SK-N-MC (cell line): Measurements from ENCODE around the gene TNP2.

Experiments used
- DNase-seq: peaks from one replicate; pipeline ENCODE4 v3.0.0-alpha.2; 2011; ENCODE audit warnings: low read depth, low spot score
- H3K27ac ChIP-seq: fragments of 200-600 bp; sonication (generic); 2 replicates; pipeline ENCODE4 v1.5.1; 2016; ENCODE audit warnings: mixed run types
- H3K36me3 ChIP-seq: fragments of 200-600 bp; sonication (generic); 2 replicates; pipeline ENCODE4 v1.6.1; 2017; ENCODE audit warnings: antibody characterized with exemption, low read length, mixed read lengths; ENCODE audit not compliant: insufficient read depth
- H3K4me3 ChIP-seq: fragments of 200-600 bp; sonication (generic); 2 replicates; pipeline ENCODE4 v1.5.1; 2016
- H3K9ac ChIP-seq: fragments of 200-600 bp; sonication (generic); 2 replicates; pipeline ENCODE4 v1.8.0; 2017; ENCODE audit warnings: mixed run types, mixed read lengths; ENCODE audit not compliant: insufficient read length
- H3K9me3 ChIP-seq: fragments of 200-600 bp; sonication (generic); 2 replicates; pipeline ENCODE4 v1.6.1; 2017; ENCODE audit warnings: low read depth, mild to moderate bottlenecking, antibody characterized with exemption, low read length, moderate library complexity, mixed read lengths
- EZH2 ChIP-seq: fragments of 200-600 bp; sonication (generic); IDR thresholded peaks from one replicate; pipeline ENCODE4 v1.6.1; 2017; ENCODE audit warnings: antibody characterized with exemption
- FOXP2 ChIP-seq: optimal IDR thresholded peaks from 2 replicates; pipeline ENCODE3; 2011; ENCODE audit warnings: mild to moderate bottlenecking, moderate library complexity; ENCODE audit not compliant: insufficient read depth; ENCODE audit errors: extremely low read length, control extremely low read depth
- POLR2AphosphoS5 ChIP-seq: IDR thresholded peaks from 2 replicates; pipeline ENCODE4 v1.6.1; 2012; ENCODE audit warnings: mild to moderate bottlenecking, low read depth, low read length, borderline replicate concordance

TNP2 gene

DNA sequence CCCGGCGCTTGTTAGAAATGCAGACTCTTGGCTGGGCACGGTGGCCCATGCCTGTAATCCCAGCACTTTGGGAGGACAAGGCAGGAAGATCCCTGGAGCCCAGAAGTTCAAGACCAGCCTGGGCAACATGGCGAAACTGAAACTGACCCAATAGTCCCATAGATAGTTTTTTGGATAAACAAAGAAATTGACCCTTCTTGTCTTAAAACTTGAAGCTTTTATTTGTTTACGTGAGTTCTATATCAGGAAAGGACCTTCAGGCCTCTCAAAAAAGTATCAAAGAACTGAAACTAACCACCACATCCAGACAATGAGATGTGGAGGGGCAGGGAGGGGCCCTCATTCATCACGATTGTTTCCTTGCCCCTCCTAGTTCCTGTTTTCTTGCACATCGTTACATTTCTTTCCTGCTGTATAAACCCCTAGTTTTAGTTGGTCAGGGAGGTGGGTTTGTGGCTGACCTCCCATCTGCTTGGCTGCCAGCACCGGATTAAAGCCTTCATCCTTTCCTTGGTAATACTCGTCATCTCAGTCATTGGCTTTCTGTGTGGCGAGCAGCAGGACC, 42.0 kb upstream of the TNP2 start:
- no peak for DNase-seq
- Histone ChIP-seq H3K4me3 (no peak overlapping the region), H3K9ac (no peak overlapping the region), H3K27ac (no peak overlapping the region), H3K36me3 (no peaks in the 10 kb centered on the region), H3K9me3 (no peaks in the 10 kb centered on the region)
- no peak for TF ChIP-seq POLR2AphosphoS5
- no peak for TF ChIP-seq EZH2
- no peak for TF ChIP-seq FOXP2

DNA sequence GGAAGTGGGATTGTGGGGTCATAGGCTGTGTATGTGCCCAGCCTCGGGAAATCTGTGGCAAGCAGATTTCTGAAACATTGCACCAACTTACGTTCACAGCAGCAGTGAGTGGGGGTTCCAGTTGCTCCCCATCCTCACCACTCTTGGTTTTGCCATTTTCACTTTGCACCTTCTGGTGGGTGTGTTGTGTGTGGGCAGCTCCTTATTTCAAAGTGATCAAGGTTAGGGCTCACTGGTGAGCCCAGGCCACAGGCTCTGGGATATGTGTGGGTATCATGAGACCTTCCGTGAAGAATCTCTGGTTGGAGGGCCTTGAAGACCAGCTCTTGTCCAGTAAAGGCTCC, 41.5 kb upstream of the TNP2 start:
- H3K4me3 ChIP-seq, result no peak overlapping the region
- H3K27ac ChIP-seq, result no peak overlapping the region
- H3K9ac ChIP-seq, result no peak overlapping the region
- H3K9me3 ChIP-seq, result no peaks in the 10 kb centered on the region
- H3K36me3 ChIP-seq, result no peaks in the 10 kb centered on the region
- TF ChIP-seq EZH2, result no peak
- TF ChIP-seq FOXP2, result no peak
- no peak for DNase-seq

DNA sequence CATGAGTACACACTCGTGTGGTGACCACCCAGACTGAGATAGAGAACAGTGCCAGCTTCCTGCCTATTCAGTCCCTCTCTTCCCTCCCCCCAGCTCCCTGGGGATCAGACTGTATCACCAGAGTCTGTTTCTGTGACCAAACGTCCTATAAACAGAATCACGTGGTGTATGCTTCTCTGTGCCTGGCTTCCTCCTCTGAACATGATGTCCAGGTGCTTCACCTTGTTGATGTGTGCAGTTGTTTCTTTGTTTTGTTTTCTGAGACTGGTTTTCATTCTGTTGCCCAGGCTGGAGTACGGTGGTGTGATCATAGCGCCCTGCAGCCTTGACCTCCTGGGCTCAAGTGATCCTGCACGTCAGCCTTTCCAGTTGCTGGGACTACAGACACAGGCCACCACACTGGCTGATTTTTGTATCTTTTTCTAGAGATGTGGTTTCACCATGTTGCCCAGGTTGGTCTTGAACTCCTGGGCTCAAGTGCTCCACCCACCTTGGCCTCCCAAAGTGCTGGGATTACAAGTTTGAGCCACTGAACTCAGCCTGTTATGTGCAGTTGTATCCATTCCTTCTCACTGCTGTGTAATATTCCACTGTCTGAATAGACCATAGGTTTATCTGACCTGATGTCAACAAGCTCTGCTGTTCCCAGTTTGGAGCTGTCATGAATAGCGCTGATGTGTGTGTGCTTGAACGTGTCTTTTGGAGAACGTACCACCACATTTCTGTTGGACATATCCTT, 40.9 kb upstream of the TNP2 start:
- no peak for TF ChIP-seq FOXP2
- TF ChIP-seq POLR2AphosphoS5, result no peak
- H3K9ac ChIP-seq, result no peak overlapping the region
- no peaks in the 10 kb centered on the region for H3K36me3 ChIP-seq
- no peak overlapping the region for H3K4me3 ChIP-seq
- no peak overlapping the region for H3K27ac ChIP-seq
- DNase-seq, result no peak
- no peaks in the 10 kb centered on the region for H3K9me3 ChIP-seq

DNA sequence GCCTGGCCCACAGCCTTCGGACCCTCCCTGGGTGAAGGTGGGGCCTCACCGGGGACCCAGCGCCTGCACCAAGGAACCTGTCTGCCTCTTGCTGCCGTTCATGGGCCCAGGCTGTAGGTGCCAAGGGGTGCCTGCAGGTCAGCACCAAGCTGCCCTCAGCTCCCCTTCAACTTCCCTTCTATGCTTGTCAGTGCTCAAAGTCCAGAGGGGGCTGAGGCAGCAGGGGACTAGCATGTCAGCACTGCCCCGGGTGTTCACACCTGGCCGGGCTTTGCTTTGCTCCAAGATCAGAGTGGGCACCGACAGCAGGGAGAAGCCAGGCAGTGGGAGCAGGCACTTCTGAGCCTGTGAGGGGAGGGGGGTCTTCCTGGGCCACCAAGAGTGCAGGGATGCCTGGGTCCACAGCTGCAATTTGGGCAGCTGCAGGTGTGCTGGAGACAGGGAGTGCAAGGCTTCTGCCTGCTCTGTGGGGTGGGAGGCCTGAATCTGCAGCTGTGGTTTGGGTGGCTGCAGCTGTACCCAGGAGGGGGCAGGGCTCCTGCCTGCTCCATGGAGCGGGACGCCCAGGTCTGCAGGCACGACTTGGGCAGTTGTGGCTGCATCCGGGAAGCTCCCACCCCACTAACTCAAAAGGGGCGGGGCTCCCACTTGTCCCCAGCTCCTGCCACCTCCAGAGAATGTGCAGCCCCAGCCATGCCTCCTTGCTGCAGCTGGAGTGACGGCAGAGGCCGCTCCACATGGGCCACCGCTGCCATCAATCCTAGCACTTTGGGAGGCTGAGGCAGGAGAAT, 39.6 kb upstream of the TNP2 start:
- H3K9ac ChIP-seq, result no peak overlapping the region
- DNase-seq, result no peak
- no peak overlapping the region for H3K27ac ChIP-seq
- TF ChIP-seq EZH2 (no peak), FOXP2 (no peak), POLR2AphosphoS5 (no peak)
- H3K36me3 ChIP-seq, result no peaks in the 10 kb centered on the region
- H3K4me3 ChIP-seq, result no peak overlapping the region
- no peaks in the 10 kb centered on the region for H3K9me3 ChIP-seq

DNA sequence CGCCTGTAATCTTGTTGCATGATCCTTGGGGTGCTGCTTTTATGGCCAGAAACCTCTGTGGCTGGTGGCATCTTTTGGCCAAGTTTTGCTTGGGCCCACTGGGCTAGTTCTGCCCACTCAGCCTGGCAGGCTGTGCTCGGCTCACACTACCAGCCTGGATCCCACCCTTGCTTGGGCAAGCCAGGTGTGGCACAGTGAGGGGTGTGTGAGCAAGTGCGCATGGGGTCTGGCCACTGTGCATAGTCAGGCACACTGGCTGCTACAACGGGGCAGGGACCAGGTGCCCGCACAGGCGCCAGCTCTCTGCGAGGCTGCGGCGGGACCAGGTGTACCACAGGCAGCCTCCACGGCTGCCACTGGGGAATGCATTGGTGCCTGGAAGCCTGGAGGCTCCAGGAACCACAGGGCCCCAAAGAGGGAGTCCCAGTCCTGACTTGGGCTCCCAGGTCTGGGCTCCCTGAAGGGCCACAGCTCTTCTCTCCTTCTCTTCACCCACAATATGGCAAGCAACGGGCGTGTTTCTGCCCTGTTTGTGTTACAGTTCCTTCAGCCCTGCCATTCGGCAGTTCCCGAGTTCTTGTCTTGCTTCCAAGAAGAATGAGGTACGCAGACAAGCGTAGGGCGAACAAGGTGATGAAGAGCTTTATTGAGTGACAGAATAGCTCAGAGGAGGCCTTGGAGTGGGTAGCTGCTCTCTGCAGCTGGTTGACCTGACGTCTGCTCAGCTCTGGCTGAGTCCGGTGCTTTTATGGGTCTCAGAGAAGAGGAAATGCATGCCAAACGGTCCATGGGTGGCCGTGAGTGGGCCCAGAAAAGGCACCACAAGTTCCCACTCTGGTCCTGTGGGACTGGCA, 38.7 kb upstream of the TNP2 start:
- no peak for TF ChIP-seq EZH2
- TF ChIP-seq FOXP2, result no peak
- TF ChIP-seq POLR2AphosphoS5, result no peak
- Histone ChIP-seq H3K9ac (no peak overlapping the region), H3K4me3 (no peak overlapping the region), H3K9me3 (no peaks in the 10 kb centered on the region), H3K27ac (no peak overlapping the region), H3K36me3 (no peaks in the 10 kb centered on the region)
- no peak for DNase-seq

DNA sequence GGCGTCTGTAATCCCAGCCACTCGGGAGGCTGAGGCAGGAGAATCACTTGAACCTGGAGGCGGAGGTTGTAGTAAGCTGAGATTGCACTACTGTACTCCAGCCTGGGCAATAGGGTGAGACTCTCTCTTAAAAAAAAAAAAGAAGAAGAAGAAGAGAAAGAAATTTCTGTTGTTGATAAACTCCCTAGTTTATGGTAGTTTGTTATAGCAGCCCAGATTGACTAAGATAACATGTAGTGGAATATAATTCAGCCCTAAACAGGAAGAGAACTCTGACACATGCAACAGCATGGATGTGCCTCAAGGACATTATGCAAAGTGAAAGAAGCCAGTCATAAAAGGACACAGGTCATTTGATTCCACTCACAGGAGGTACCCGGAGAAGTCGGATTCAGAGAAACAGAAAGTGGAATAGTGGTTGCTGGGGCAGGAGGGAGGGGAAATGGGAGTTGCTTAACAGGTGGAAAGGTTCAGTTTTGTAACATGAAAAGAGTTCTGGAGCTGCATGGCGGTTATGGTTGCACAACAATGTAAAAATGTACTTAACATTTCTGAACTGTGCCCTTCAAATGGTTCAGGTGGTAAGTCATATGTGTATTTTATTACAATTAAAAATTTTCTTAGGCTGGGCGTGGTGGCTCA, 38.0 kb upstream of the TNP2 start:
- no peak for DNase-seq
- H3K27ac ChIP-seq, result no peak overlapping the region
- H3K4me3 ChIP-seq, result no peak overlapping the region

DNA sequence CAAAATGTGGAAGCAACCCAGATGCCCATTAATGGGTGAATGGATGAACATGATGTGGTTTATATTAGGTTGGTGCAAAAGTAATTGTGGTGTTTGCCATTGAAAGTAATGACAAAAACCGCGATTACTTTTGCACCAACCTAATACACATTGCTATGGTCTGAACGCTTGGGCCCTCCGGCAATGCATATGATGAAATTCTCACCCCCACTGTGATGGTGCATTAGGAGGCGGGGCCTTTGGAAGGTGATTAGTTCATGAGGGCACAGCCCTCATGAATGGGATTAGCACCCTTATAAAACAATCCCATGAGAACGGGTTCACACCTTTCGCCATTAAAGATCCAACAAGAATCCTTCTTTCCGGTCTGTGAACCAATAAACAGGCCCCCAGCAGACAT, 37.3 kb upstream of the TNP2 start:
- no peak overlapping the region for H3K4me3 ChIP-seq
- TF ChIP-seq POLR2AphosphoS5, result no peak
- no peak for TF ChIP-seq FOXP2
- TF ChIP-seq EZH2, result no peak
- no peaks in the 10 kb centered on the region for H3K9me3 ChIP-seq
- H3K36me3 ChIP-seq, result no peaks in the 10 kb centered on the region
- H3K9ac ChIP-seq, result no peak overlapping the region
- no peak overlapping the region for H3K27ac ChIP-seq
- no peak for DNase-seq

More for the DNA sequence above, 38.0 kb upstream of the TNP2 start:
- Histone ChIP-seq H3K9me3 (no peaks in the 10 kb centered on the region), H3K36me3 (no peaks in the 10 kb centered on the region), H3K9ac (no peak overlapping the region)
- TF ChIP-seq FOXP2 (no peak), EZH2 (no peak), POLR2AphosphoS5 (no peak)

DNA sequence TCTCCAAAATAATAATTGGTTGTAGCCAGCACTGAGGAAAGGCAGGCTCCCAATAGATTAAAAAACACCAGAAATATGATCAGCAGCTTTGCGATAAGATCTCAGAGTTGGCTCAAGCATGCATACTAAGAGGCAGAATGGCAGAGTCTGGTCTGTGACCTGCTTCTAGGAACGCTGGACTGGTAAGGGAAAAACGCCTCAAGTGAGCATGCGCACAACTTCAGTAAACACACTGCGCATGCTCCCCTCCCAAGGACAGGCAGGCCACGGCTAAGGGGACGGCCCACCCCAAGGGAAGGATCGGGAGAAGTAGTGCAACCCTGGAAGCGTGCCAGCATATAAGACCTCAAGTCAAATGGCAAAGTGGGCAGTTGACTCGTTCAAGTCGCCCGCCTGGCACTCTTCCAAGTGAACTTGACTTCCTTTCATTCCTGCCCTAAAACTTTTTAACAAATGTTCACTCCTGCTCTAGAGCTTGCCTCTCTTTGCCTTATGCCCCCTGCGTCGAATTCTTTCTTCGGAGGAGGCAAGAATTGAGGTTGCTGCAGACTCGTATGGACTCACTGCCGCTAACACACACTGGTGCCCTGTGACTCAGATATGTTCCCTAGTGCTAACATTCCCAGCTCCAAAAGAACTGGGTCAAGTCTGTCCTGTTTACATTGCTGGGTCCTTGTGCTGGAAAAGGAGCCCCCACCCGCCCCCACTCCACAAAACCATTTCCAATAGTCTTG, 34.4 kb upstream of the TNP2 start:
- Histone ChIP-seq H3K27ac (no peak overlapping the region), H3K9ac (no peak overlapping the region), H3K9me3 (no peaks in the 10 kb centered on the region), H3K4me3 (no peak overlapping the region), H3K36me3 (no peaks in the 10 kb centered on the region)
- TF ChIP-seq POLR2AphosphoS5 (no peak), FOXP2 (no peak), EZH2 (no peak)
- no peak for DNase-seq
